ENCODE data around the gene AGBL4. TPM values are rescaled to one million over a fixed set of nuclear protein-coding genes. Genes with fewer than 3 reads are reported as not detected.

AGBL4 gene
- total and polyA plus RNA-seq, 2 experiments from 2014 or later, result not detected

DNA sequence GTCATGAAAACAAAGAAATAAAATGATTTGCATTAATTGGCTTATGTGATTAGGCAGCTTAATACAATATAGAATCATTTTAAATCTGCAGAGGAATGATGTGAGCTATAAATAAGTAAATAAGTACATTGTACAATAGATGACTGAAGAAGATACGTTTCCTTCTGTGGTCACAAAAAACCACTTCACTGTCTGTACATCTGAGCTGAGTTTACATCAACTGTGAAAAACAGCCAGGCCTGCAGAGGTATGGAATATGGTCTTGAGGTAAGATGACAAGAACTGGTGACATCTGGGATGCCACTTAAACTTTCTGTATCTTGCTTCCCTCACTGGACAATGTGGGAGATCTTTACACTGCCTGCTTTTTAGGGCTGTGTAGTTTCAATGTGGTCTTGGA lies 1117.0 kb downstream of the AGBL4 start:
- Histone ChIP-seq H3K27me3 (replicated peaks; ENCODE audit: insufficient read depth) (0 out of 2 replicates have a peak, but pooled peaks cover 5% of the 10 kb centered on the region), H3K9me3 (ENCODE audit: low read depth) (no peaks in the 10 kb centered on the region), H3K79me2 (ENCODE audit: insufficient read depth) (no peaks in the 10 kb centered on the region), H3K27ac (no peak overlapping the region), H4K20me1 (ENCODE audit: insufficient read depth) (no peaks in the 10 kb centered on the region), H3K36me3 (ENCODE audit: low read depth) (no peaks in the 10 kb centered on the region), H2AFZ (no peak overlapping the region), H3K9ac (no peak overlapping the region), H3K4me3 (no peak overlapping the region), H3K4me2 (ENCODE audit: unreplicated experiment) (no peak overlapping the region), H3K9me2 (ENCODE audit: insufficient read depth) (no peaks in the 10 kb centered on the region), H3F3A (ENCODE audit: insufficient read depth) (no peaks in the 10 kb centered on the region), H3K4me1 (ENCODE audit: insufficient read depth) (no peaks in the 10 kb centered on the region)
- in situ Hi-C loops (cut with MboI), result no loop called here
- WGBS, 2 experiments (ENCODE audit: low coverage in 1 of 2, low lambda C conversion rate in 2 of 2, missing lambda C conversion rate in 2 of 2), result 28 to 41% methylated on average over 1 of the region's 1 CpG
- no peak for DNase-seq
- TF ChIP-seq EZH2 (IDR thresholded peaks at IDR 0.05; ENCODE audit: insufficient read depth, poor library complexity, severe bottlenecking) (no peak), EZH2phosphoT487 (IDR thresholded peaks at IDR 0.05; ENCODE audit: insufficient read depth, low read depth) (no peak)

GRCh38 chr1:48906164-48906563 lies 1117.6 kb downstream of the AGBL4 start:
- no peaks in the 10 kb centered on the region for H3K36me3 ChIP-seq (ENCODE audit: low read depth)
- no peaks in the 10 kb centered on the region for H3K9me2 ChIP-seq (ENCODE audit: insufficient read depth)
- TF ChIP-seq EZH2phosphoT487 (IDR thresholded peaks at IDR 0.05; ENCODE audit: insufficient read depth, low read depth), result no peak
- TF ChIP-seq EZH2 (IDR thresholded peaks at IDR 0.05; ENCODE audit: insufficient read depth, poor library complexity, severe bottlenecking), result no peak
- H3K9ac ChIP-seq, result no peak overlapping the region
- H3K4me2 ChIP-seq (ENCODE audit: unreplicated experiment), result no peak overlapping the region
- H3K79me2 ChIP-seq (ENCODE audit: insufficient read depth), result no peaks in the 10 kb centered on the region
- 0 out of 2 replicates have a peak, but pooled peaks cover 5% of the 10 kb centered on the region for H3K27me3 ChIP-seq (replicated peaks; ENCODE audit: insufficient read depth)
- no peaks in the 10 kb centered on the region for H3K9me3 ChIP-seq (ENCODE audit: low read depth)
- H3K4me1 ChIP-seq (ENCODE audit: insufficient read depth), result no peaks in the 10 kb centered on the region
- 68 to 80% methylated on average over 1 of the region's 1 CpG for WGBS, 2 experiments (ENCODE audit: low coverage in 1 of 2, low lambda C conversion rate in 2 of 2, missing lambda C conversion rate in 2 of 2)
- no peak overlapping the region for H3K27ac ChIP-seq
- no peak overlapping the region for H2AFZ ChIP-seq
- no peak overlapping the region for H3K4me3 ChIP-seq
- no peaks in the 10 kb centered on the region for H4K20me1 ChIP-seq (ENCODE audit: insufficient read depth)
- in situ Hi-C loops (cut with MboI), result no loop called here
- DNase-seq, result no peak
- H3F3A ChIP-seq (ENCODE audit: insufficient read depth), result no peaks in the 10 kb centered on the region

- Histone ChIP-seq H3K79me2 (ENCODE audit: insufficient read depth) (no peaks in the 10 kb centered on the region), H3K4me2 (ENCODE audit: unreplicated experiment) (no peak overlapping the region), H3K36me3 (ENCODE audit: low read depth) (no peaks in the 10 kb centered on the region), H3K4me1 (ENCODE audit: insufficient read depth) (no peaks in the 10 kb centered on the region), H3K9me3 (ENCODE audit: low read depth) (no peaks in the 10 kb centered on the region), H3K9ac (no peak overlapping the region), H3K4me3 (no peak overlapping the region), H3F3A (ENCODE audit: insufficient read depth) (no peaks in the 10 kb centered on the region), H4K20me1 (ENCODE audit: insufficient read depth) (no peaks in the 10 kb centered on the region), H3K27ac (no peak overlapping the region), H3K9me2 (ENCODE audit: insufficient read depth) (no peaks in the 10 kb centered on the region), H2AFZ (no peak overlapping the region), H3K27me3 (replicated peaks; ENCODE audit: insufficient read depth) (peaks cover 17% of the 10 kb centered on the region; the same call in 1 of the 2 replicates)
- TF ChIP-seq EZH2phosphoT487 (IDR thresholded peaks at IDR 0.05; ENCODE audit: insufficient read depth, low read depth) (no peak), EZH2 (IDR thresholded peaks at IDR 0.05; ENCODE audit: insufficient read depth, poor library complexity, severe bottlenecking) (no peak)
- WGBS, 2 experiments (ENCODE audit: low coverage in 1 of 2, low lambda C conversion rate in 2 of 2, missing lambda C conversion rate in 2 of 2), result 29 to 34% methylated on average over 1 of the region's 1 CpG
- DNase-seq, result no peak
- in situ Hi-C loops (cut with MboI), result no loop called here
Observed at GRCh38 chr1:48903291-48903690, 1120.5 kb downstream of the AGBL4 start.

GRCh38 chr1:48898894-48899293 lies 1124.9 kb downstream of the AGBL4 start:
- H3K9me3 ChIP-seq (ENCODE audit: low read depth), result no peaks in the 10 kb centered on the region
- WGBS, 2 experiments (ENCODE audit: low coverage in 1 of 2, low lambda C conversion rate in 2 of 2, missing lambda C conversion rate in 2 of 2), result 83 to 84% methylated on average over 30 to 32 of the region's 32 CpGs
- DNase-seq, result no peak

DNA sequence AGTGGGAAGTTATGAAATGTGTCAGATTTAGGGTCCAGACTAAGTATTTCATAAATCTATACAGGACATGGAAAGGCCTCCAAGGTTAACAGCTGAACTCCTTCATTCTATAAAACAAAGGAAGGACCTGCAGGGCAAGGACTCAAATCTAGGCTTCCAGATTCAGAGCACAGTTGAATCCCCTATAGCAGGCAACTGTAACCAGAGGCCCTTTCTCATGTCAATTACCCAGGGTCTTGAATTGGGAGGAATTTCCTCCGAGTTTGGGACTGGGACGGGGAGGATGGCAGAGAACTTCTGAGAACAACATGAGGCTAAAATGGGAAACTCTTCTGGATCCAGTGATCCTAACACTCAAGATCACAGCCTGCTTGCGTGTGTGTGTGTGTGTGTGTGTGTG lies 1134.1 kb downstream of the AGBL4 start:
- 28 to 54% methylated on average over 3 of the region's 3 CpGs for WGBS, 2 experiments (ENCODE audit: low coverage in 1 of 2, low lambda C conversion rate in 2 of 2, missing lambda C conversion rate in 2 of 2)
- in situ Hi-C loops (cut with MboI), result no loop called here
- peaks cover 16% of the 10 kb centered on the region for H3K27me3 ChIP-seq (replicated peaks; ENCODE audit: insufficient read depth)
- H3K4me3 ChIP-seq, result no peak overlapping the region
- DNase-seq, result no peak
- no peaks in the 10 kb centered on the region for H4K20me1 ChIP-seq (ENCODE audit: insufficient read depth)
- no peak overlapping the region for H3K4me2 ChIP-seq (ENCODE audit: unreplicated experiment)
- no peaks in the 10 kb centered on the region for H3F3A ChIP-seq (ENCODE audit: insufficient read depth)
- no peak overlapping the region for H3K9ac ChIP-seq
- no peaks in the 10 kb centered on the region for H3K4me1 ChIP-seq (ENCODE audit: insufficient read depth)
- H3K9me2 ChIP-seq (ENCODE audit: insufficient read depth), result no peaks in the 10 kb centered on the region
- H2AFZ ChIP-seq, result no peak overlapping the region
- no peaks in the 10 kb centered on the region for H3K9me3 ChIP-seq (ENCODE audit: low read depth)
- H3K27ac ChIP-seq, result no peak overlapping the region
- no peaks in the 10 kb centered on the region for H3K36me3 ChIP-seq (ENCODE audit: low read depth)
- TF ChIP-seq EZH2phosphoT487 (IDR thresholded peaks at IDR 0.05; ENCODE audit: insufficient read depth, low read depth) (no peak), EZH2 (IDR thresholded peaks at IDR 0.05; ENCODE audit: insufficient read depth, poor library complexity, severe bottlenecking) (no peak)
- H3K79me2 ChIP-seq (ENCODE audit: insufficient read depth), result no peaks in the 10 kb centered on the region

More at GRCh38 chr1:48898894-48899293, 1124.9 kb downstream of the AGBL4 start:
- H2AFZ ChIP-seq, result no peak overlapping the region
- H3F3A ChIP-seq (ENCODE audit: insufficient read depth), result no peaks in the 10 kb centered on the region
- no peaks in the 10 kb centered on the region for H3K4me1 ChIP-seq (ENCODE audit: insufficient read depth)
- TF ChIP-seq EZH2phosphoT487 (IDR thresholded peaks at IDR 0.05; ENCODE audit: insufficient read depth, low read depth) (no peak), EZH2 (IDR thresholded peaks at IDR 0.05; ENCODE audit: insufficient read depth, poor library complexity, severe bottlenecking) (no peak)
- no peak overlapping the region for H3K4me2 ChIP-seq (ENCODE audit: unreplicated experiment)
- H3K9me2 ChIP-seq (ENCODE audit: insufficient read depth), result no peaks in the 10 kb centered on the region
- H3K79me2 ChIP-seq (ENCODE audit: insufficient read depth), result no peaks in the 10 kb centered on the region
- H3K4me3 ChIP-seq, result no peak overlapping the region
- peaks cover 17% of the 10 kb centered on the region; the same call in 1 of the 2 replicates for H3K27me3 ChIP-seq (replicated peaks; ENCODE audit: insufficient read depth)
- no peaks in the 10 kb centered on the region for H4K20me1 ChIP-seq (ENCODE audit: insufficient read depth)
- H3K9ac ChIP-seq, result no peak overlapping the region
- no peaks in the 10 kb centered on the region for H3K36me3 ChIP-seq (ENCODE audit: low read depth)
- no peak overlapping the region for H3K27ac ChIP-seq
- in situ Hi-C loops (cut with MboI), result no loop called here

Data from GM23248 (cell line).